HCT116 (cell line): ENCODE results near the gene KIRREL3.

ENCODE experiments used
- CTCF ChIP-seq, 3 experiments: fragments of 200-600 bp in 1 of 3; sonication (generic) in 1 of 3; IDR thresholded peaks in 2 of 3; conservative IDR thresholded peaks in 1 of 3; 2 replicates each; pipeline ENCODE4 v1.5.1; 2012 to 2017; ENCODE audit warnings: low read depth in 2 of 3, low read length in 2 of 3, antibody characterized with exemption in 1 of 3, borderline replicate concordance in 1 of 3, control low read depth in 1 of 3, mild to moderate bottlenecking in 1 of 3, mixed read lengths in 1 of 3, mixed run types in 1 of 3, moderate library complexity in 1 of 3; ENCODE audit not compliant: insufficient read depth in 1 of 3
- EZH2 ChIP-seq: fragments of 200-600 bp; sonication (generic); IDR thresholded peaks from 2 replicates; pipeline ENCODE4 v1.6.1; 2017; ENCODE audit warnings: antibody characterized with exemption, mixed run types
- EZH2phosphoT487 ChIP-seq: fragments of 200-600 bp; IDR thresholded peaks from 2 replicates; pipeline ENCODE4 v1.6.1; 2018; ENCODE audit warnings: antibody characterized with exemption, borderline replicate concordance
- FOSL1 ChIP-seq: IDR thresholded peaks from 2 replicates; pipeline ENCODE4 v1.6.1; 2012; ENCODE audit warnings: low read depth
- MAX ChIP-seq: IDR thresholded peaks from 2 replicates; pipeline ENCODE4 v1.6.1; 2012
- POLR2A ChIP-seq: IDR thresholded peaks from 2 replicates; pipeline ENCODE4 v1.7.0; 2011; ENCODE audit warnings: borderline replicate concordance; ENCODE audit not compliant: insufficient read depth, insufficient read length; ENCODE audit errors: extremely low read depth
- POLR2AphosphoS5 ChIP-seq: IDR thresholded peaks from 2 replicates; pipeline ENCODE4 v1.6.1; 2011; ENCODE audit warnings: mild to moderate bottlenecking, low read depth, low read length, moderate library complexity
- RAD21 ChIP-seq: IDR thresholded peaks from 2 replicates; pipeline ENCODE4 v1.6.1; 2012; ENCODE audit warnings: low read depth, mild to moderate bottlenecking
- REST ChIP-seq: IDR thresholded peaks from 2 replicates; pipeline ENCODE4 v1.6.1; 2012; ENCODE audit warnings: low read depth
- TCF7L2 ChIP-seq: IDR thresholded peaks from 2 replicates; pipeline ENCODE4 v1.7.0; 2011; ENCODE audit warnings: borderline replicate concordance, inconsistent platforms; ENCODE audit not compliant: insufficient read depth, insufficient read length; ENCODE audit errors: extremely low read depth
- ZBTB33 ChIP-seq: IDR thresholded peaks from 2 replicates; pipeline ENCODE4 v1.6.1; 2011; ENCODE audit warnings: mild to moderate bottlenecking, low read length, moderate library complexity; ENCODE audit not compliant: insufficient replicate concordance; ENCODE audit errors: extremely low read depth
- ZFX ChIP-seq: fragments of 450-650 bp; IDR thresholded peaks from 2 replicates; pipeline ENCODE4 v1.6.1; 2017
- TF ChIP-seq, protein P1 (sequence below): IDR thresholded peaks from 2 replicates; pipeline ENCODE4 v1.6.1; 2012

GRCh38 chr11:126635511-126635910 is 365.1 kb downstream of the KIRREL3 start:
- TF ChIP-seq CTCF (IDR thresholded peaks at IDR 0.05 in 2 of 3, conservative IDR thresholded peaks at IDR 0.05 in 1 of 3; ENCODE audit: borderline replicate concordance in 1 of 3, insufficient read depth in 1 of 3, low read depth in 2 of 3, low read length in 2 of 3) (no peak), EZH2 (no peak), TCF7L2 (no peak), EZH2phosphoT487 (no peak), POLR2A (no peak), MAX (no peak), ZBTB33 (no peak), RAD21 (no peak), REST (no peak), FOSL1 (no peak), POLR2AphosphoS5 (no peak), ZFX (no peak)
- TF ChIP-seq, protein P1, sequence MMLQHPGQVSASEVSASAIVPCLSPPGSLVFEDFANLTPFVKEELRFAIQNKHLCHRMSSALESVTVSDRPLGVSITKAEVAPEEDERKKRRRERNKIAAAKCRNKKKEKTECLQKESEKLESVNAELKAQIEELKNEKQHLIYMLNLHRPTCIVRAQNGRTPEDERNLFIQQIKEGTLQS = no peak
